LHCN-M2 (cell line): ENCODE results near the gene ADAMTS9. TPM values are rescaled to one million over a fixed set of nuclear protein-coding genes. Genes with fewer than 3 reads are reported as not detected.

Experiments
- DNase-seq: peaks from one replicate; pipeline ENCODE4 v3.0.0-alpha.2; 2012; ENCODE audit warnings: low read depth
- total RNA-seq: library from RNA; depleted of rRNA; stranded (reverse); fragments of >200 nt; gene quantifications from 2 replicates; pipeline ENCODE4 v1.2.3, GENCODE V29; 2014

Gene ADAMTS9
- total RNA-seq, 1 experiment from 2014 or later: 0.29 TPM

DNA sequence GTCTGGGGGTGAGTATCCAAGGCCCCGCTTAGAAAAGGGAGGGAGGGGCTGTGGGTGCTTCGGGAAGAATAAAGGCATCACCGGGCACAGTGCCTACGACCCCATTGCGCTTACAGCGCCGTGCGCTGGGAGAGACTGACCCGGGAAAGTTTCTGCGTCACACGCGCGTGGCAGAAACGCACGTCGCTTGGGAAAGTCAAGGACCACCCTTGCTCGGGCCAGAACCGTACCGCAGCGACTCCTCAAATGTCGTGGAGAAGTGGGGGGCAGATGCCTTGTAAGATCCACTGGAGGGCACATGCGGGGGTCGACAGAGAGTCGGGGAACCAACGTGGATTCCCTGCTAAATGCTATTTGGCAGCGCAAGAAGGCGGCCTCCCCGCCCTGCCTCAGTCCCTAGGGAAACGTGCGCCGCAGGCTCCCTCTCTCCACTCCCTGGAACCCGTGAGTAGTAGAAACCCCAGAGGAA is 2.4 kb downstream of the ADAMTS9 start:
- DNase-seq: peak; percentile 17

DNA sequence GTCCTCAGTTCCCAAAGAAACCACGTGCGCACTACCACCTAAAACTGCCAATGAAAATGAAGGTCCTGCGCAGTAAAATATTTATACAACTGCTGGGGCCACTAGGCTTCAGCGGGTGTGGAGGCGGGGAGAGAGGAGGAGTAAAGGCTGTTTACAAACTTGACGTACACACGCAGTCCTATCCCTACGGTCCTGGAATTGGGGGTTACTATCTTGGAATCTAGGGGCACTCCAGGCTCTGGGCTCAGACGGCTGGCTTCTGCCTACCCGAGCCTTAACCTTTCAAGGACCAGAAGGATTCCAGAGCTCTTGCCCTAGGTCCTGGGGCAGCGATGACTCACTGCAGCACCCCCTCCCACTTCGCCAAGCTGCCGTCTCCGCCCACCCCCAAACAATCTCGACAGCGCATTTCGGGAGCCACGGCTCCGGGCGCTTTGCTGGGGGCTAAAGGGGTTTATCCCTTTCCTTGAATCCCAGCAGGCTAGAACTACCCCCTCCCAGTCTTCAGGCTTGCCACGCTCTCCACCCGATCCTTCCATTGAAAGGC is 3.0 kb downstream of the ADAMTS9 start:
- DNase-seq: peak; percentile 43

DNA sequence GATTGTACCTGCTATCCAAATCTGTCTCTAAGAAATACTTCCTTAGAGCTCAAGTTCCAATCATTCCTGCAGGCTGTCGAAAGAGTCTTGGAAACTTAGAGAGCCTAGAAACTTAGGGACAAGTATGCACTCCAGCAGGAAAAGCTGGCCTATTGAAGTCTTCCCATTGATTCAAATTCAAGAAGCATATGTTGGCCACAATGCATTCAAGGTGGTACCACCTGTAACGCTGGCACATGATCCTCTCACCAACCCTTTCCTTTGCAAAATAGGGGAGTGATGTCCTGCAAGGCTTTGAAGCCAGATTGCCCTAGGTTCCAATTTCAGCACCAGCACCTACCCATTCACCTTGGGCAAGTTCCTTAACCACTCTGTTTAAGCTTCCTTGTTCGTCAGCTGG is 6.0 kb downstream of the ADAMTS9 start:
- DNase-seq: no peak

DNA sequence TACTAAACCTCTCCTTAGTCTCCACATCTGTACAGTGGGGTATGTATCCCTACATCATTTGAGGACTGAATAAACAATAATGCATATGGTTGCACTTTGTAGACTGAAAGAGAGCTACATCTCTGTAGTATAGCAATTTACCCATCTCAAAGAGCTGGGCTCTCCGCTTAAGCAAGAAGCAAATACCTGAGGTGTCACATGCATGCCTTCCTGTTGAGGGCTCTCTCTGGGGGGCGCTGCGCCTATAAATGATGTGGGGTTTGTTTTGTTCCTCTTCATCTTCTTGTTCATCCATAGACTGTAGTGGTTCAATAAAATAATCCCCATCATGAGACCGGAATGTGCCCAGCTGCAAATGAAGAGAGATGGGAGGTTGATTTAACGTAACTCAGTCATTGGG is 6.8 kb downstream of the ADAMTS9 start:
- DNase-seq: no peak

DNA sequence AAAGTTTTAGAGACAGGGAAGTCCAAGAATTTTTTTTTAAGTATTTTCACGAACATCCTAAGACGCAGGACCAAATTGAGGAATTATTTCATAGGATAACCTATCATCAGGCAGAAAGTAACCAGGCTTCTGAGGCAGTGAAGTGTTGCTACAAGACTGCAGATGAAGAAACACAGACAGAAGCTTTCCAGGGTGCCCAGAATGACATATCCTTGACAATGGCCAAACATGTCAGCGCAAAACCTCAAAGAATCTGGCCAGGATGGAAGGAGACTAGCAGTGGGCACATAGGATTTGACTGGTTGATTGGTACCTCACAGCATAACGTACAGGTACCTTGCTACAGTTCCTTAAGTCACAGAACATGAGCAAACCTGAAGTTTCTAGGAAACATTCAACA is 7.5 kb downstream of the ADAMTS9 start:
- no peak for DNase-seq

DNA sequence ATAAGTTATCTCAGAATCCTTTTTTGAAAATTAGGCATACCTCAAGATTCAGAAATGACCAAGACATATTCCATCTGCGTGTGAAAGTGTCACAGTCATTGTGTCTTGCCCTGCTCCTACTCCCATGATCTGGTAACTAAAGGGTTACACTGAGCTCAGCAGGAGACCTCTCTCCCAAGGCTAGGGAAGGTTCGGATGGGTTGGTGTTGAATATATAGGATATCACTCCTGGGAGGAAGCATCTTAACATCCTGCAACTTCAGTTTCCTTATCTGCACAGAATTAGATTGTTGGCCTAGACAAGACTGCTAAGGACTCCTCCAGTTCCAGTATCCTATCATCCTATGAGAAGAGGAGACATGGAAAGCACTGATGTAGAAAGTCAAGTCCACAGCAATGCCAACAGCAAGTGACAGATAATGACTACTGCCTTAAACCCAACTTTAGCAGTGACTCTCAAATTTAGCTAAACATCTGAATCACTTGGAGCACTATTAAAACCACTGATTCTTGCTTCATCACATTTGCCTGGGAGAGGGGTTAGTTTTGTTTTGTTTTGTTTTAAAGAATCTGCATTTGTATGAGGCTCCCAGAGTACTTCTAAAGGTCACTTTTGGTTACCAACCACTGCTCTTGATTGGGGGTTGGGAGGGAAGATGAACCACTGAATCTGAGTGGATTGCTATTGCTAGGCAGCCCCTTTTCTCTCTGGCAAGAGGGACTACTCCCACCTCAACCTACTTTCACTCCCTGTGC is 9.7 kb downstream of the ADAMTS9 start:
- no peak for DNase-seq

DNA sequence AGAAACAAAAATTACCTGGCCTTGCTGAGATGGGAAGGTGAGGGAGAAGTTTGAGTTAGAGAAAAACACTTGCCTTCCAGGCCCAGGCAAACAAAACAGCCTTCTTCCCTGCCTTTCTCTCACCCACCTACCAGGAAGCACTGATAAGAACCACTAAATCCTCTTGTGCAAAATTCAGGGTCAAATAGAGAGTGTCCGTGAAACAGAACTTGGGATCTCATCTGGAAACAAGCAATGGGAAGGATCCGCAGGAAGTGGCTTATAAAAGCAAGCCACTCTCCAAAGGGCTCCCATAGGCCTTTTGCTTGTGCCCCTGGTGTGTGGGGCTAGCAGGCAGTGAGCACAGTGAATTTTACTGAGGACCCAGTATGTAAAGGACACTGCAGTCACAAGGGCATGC is 11.0 kb downstream of the ADAMTS9 start:
- DNase-seq: no peak

DNA sequence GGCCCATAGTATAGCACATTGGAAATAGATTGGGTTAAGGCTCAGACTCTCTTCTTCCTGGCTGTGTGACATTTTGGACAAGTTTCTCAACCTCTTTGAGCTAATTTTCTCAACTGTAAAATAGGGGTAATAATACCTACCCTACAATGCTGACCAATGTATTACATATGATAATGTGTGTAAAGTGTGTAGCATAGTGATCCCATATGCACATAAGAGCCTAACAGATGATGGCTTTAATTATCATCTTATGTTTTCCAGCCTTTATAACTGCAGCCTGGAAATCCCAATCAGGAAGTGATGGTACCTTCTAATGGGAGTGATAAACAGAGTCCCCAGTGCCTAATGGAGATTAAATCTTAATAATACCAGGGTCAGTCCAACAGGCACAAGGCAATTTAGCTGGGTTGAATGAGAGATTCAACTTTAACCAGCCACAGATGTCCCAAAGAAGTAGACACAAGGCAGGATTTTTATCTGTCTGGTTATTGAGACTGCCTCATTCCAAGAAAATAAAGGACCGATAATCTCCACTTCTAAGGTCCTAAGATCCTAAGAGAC is 12.0 kb downstream of the ADAMTS9 start:
- no peak for DNase-seq

DNA sequence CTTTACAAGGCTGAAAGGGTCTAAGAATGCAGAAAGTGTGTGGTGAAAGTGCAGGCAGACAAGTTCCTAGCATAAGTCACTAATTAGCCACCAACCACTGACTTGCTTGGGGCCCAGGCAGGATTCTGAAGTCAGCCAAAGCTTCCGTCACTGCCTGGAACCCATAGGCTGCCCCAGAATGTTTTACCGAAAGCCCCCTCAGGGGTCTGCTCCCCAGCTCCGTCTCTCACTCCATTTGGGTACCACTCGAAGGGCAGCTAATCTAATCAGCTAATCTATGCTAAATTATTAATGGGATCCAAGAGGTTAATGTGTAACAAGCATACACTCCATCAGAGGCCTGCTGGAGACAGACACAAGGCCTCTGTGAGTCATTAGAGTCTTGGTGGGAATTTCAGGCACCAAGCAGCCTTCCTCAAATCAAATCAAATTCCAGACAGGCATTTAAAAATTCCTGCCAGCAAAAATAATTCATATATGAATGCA is 13.2 kb downstream of the ADAMTS9 start:
- DNase-seq: no peak

DNA sequence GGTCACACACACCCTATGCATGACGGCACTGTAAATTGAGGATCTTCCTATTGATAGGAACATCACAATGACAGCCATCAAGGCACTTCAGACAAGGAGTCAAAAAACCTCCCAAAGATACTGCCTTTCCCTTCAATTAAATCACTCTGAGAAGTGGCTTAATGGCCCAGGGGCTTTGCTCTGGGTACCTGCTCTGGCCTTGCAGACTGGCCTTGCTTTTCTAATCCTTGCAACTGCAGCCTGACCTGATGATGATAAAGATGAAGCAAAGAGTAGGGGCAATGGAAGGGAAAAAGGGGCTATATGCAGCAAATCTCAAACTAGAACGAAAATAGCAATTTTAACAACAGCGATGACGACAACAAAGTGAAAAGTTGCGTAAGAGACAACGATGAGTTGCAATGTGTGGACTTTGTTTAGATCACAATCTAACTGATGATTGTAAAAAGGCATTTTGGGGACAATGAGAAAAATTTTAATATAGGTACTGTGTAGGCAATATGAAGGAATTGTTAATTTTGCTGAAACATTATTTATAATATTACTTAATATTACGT is 14.6 kb downstream of the ADAMTS9 start:
- no peak for DNase-seq

DNA sequence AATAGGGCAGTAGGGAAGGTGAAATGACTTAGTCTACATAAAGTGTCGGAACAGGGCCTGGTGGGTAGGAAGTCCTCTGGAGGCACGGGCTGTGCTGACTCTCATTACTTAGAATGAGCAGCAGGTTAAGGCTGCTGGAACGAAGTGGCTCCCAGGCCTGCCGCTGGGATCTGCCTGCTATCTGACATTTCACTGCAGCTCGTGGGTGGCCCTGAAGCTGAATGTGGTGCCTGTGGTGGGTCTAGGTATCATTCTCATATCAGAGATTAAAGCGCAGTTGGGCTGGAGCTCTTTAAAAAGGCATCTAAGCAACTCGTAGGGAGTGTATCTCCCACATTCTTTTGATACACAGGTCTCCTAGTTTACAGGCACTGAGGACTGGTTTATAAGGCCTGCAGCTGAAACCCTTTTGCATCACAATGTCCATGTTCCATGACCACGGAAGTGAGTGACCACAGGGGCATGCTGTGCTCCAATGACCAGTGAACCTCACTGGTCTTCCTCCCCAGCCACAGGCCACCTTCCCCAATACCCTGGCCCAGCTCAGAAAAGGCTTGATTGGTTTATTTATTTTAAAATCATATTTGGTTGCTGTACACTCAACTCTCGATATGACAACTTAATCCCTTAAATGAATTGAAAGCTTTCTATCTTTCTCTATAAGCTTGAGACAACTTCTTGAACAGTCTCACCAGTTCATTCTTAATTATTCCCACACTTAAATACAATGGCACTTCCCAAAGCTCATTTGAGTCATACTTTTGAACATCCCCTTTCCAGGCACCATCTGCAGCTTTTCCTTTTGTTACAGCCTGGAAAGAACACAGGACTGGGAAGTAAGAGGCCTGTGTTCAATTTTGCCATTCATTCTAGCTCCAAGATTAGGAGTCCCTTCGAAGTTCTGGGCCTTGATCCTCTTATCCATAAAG is 19.0 kb downstream of the ADAMTS9 start:
- no peak for DNase-seq

DNA sequence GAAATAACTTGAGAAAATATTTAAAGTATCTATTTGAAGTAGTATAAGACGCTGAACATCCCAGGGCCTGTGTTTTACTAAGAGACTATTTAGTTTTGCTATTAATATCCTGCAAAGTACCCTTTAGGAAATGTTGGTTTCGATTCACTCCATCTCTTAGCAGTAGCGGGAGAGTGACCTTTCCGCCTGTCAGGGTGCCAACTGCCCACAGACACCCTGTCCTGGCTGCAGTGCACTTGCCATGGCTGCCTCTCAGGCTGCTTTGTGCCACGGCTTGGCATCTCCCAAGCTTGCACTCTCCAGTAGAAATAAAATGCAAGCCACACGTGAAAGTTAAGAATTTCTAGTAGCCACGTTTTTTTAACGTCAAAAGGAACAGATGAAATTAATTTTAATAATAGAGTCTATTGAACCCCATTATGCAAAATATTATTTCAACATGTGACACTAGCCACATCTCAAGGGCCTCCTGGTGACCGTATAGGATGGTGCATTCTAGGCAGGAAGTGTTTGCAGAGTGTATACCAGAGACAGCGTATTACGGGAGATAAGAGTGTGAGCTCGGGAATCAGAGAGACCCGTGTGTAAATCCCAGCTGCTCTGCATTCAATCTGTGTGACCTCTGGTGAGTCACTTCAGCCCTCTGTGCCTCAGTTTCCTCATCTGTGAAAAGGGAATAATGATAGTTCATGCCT is 19.8 kb downstream of the ADAMTS9 start:
- no peak for DNase-seq

DNA sequence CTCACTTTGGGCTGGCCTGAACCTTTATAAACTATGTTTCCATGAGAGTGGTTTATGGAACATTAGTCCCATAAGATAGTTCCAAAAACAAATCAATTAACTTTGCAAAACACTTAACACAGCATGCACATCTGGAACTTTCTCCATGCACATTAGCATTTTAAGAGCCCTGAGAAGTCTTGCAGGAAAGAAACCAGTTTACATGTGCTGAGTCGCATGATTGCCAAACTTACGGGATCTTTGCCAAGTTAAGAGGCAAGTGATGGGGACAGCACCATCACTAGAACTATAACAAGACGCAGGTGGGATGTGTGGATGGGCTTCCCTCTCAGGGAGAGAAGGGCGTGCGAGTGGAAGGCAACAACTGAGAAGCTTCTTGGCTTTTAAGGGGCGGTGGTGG is 20.7 kb downstream of the ADAMTS9 start:
- no peak for DNase-seq

DNA sequence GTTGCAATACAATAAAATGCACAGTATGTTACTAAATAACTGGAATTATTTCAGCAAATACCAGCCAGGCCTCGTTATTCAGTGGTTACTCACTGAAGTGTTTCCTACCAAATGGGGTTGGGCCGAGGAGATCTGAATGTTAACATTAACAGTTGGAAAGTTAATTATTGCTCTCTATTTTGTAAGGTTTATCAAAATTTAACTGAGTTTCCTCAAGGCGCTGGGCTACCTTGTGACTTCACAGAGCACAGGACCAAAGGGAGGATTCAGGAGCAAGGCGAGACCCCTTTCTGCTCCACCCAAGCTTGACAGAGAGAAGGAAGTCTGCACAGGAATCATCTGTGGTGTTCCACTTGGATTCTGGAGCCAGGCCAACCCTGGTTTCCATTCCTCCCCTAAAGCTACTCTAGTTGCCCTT is 21.6 kb downstream of the ADAMTS9 start:
- no peak for DNase-seq

DNA sequence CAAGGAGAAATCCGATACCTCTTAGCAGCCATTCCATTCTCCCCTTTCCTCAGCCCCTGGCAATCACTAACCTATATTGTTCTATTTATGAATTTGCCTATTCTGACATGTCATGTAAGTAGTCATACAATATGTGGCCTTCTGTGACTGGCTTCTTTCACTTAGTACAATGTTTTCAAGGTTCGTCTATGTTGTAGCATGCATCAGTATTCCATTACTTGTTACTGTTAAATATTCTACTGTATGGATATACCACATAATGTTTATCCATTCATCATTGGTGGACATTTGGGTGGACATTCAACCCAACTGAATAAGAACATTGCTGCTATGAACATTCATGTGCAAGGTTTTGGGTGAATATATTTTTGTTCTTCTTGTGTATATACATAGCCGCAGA is 23.4 kb downstream of the ADAMTS9 start:
- no peak for DNase-seq

DNA sequence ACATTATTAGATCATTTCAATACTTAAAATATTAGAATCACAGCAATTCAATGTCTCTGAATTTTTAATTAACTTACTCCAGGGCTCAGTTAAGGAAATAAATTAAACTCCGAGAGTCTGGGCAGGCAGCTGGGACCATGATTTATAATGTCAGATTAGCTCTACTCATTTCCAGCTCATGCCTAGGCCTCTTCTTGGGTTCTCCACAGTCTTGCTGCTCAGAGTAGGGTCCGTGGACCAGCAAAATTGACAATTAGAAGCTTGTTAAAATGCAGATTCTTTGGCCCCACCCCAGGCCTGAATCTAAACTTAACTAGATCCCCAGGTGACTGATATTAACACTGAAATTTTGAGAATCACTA is 28.2 kb downstream of the ADAMTS9 start:
- DNase-seq: no peak

DNA sequence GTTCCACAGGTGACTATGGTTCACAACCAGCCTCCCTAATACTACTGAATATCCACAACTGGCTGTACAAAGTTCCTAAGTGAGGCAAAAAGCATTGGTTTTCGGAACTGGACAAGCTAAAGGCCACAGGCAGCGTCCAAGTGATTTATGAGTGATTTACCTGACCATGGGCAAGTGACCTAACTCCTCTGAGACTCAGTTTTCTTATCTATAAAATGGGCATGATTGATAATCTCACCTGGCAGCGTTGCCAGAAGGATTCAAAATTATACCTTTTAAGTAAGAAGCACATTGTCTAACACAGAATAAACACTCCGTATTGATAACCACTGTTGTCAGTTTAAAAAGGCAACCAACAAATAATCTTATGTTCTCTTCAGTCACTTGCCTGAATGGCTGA is 29.8 kb downstream of the ADAMTS9 start:
- no peak for DNase-seq

DNA sequence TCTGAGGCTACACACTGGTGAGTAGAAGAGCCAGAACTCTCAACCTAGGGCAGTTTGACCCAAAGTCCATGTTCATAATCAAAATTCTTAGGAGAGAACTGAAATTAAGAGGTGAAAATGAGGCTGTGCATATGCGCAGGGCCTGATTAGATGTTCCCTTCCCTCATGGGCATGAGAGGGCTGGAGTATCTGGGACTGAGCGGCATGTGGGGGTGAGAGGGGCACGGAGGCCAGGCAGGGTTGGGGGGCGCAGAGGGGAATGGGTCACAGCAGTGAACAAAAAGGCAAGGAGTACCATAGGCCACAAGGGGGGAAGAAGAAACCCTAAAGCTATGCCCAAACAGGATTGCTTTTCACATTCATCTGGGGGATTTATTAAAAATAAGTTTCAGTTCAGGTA is 31.3 kb downstream of the ADAMTS9 start:
- DNase-seq: no peak

DNA sequence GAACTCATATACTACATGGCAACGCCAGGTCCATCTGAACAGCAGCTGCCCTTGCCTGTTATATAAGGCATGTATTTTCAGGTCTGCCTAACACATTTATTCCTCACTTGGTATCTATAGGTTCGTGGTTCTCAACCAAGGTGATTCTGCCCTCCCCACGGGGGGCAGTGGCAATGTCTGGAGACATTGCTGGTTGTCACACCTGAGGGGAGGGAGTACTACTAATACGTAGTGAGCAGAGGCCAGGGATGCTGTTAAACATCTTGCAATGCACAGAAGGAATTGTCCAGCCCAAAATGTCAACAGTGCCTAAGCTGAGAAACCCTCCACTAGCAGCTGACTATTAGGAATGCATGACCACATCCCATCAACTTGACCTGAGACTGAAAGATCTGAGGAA is 32.6 kb downstream of the ADAMTS9 start:
- DNase-seq: no peak

DNA sequence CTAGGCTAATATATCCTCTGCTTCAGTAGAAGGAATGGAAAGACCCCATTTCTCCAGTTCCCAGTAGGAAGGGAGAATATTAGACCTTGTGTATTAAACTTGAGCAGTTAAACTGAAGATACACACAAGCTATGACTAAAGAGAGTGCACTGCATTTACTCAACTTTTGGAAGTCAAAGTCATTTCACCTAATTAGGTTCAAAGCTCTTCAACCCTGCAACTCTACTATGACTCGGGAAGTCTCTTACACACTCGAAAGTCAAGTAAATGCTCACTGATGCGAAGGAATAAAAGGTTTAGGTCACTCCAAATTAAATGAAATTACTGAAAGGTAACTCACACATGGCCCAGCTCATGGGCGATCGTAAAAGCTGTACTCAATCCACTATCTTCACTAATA is 33.8 kb downstream of the ADAMTS9 start:
- no peak for DNase-seq

DNA sequence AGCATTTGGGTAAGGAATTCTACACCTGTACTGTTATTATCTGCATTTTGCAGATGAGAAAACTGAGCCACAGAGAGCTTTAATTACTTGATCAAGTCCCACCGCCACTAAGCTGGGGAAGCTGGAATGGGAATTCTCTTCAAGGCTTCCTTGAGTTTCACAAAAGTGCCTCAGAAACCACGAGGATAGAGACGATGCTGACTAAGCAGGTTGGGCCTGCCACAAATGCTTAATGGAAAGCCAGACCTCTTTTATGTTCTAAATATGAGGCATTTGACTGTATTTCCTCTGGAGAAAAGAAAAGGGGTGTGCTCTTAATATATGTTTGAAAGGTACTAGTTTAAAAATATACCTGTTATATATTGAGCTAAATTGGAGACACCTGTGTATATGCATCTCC is 34.7 kb downstream of the ADAMTS9 start:
- no peak for DNase-seq
